ENCODE measurements around the gene ASS1.

Gene ASS1

GRCh38 chr9:130437011-130437789, 7.6 kb upstream of the ASS1 start:
- no peak for DNase-seq

GRCh38 chr9:130438382-130438981, 6.3 kb upstream of the ASS1 start:
- DNase-seq: no peak

GRCh38 chr9:130441031-130441430, 3.7 kb upstream of the ASS1 start:
- no peak for DNase-seq

- no peak for DNase-seq
These were observed 1.9 kb upstream of the ASS1 start for GRCh38 chr9:130442746-130443455.

- no peak for DNase-seq
These were observed 1.3 kb upstream of the ASS1 start for GRCh38 chr9:130443456-130443801.

GRCh38 chr9:130443840-130444492, 795 bp upstream of the ASS1 start:
- DNase-seq: no peak

GRCh38 chr9:130445268-130445983, 665 bp downstream of the ASS1 start:
- no peak for DNase-seq

GRCh38 chr9:130446101-130446861, 1.5 kb downstream of the ASS1 start:
- no peak for DNase-seq

- DNase-seq: no peak
These were observed 2.5 kb downstream of the ASS1 start for GRCh38 chr9:130447193-130447816.

- no peak for DNase-seq
These were observed 3.4 kb downstream of the ASS1 start for GRCh38 chr9:130448035-130448624.

GRCh38 chr9:130448771-130449603, 4.2 kb downstream of the ASS1 start:
- no peak for DNase-seq

GRCh38 chr9:130450344-130451003, 5.7 kb downstream of the ASS1 start:
- no peak for DNase-seq

- DNase-seq: no peak
These were observed 6.2 kb downstream of the ASS1 start for GRCh38 chr9:130451004-130451390.

GRCh38 chr9:130451509-130452388, 7.0 kb downstream of the ASS1 start:
- no peak for DNase-seq

- no peak for DNase-seq
These were observed 8.1 kb downstream of the ASS1 start for GRCh38 chr9:130452835-130453234.

- DNase-seq: no peak
These were observed 8.7 kb downstream of the ASS1 start for GRCh38 chr9:130453487-130453886.

GRCh38 chr9:130454096-130454811, 9.5 kb downstream of the ASS1 start:
- no peak for DNase-seq

GRCh38 chr9:130454812-130455325, 10.1 kb downstream of the ASS1 start:
- no peak for DNase-seq

Measured in T-helper 9 cell (primary cell).